Caco-2 (cell line): ENCODE measurements around the gene DPPA2. TPM values are rescaled to one million over a fixed set of nuclear protein-coding genes. Genes with fewer than 3 reads are reported as not detected.
A peak's percentile ranks its signal among the peaks of the same experiment; 100 is the strongest.

ENCODE experiments used
- BruUV-seq: library from RNA; stranded (reverse); fragments of 400-500 nt; replicated peaks from 2 replicates; lab custom pipeline; 2021; lab: Mats Ljungman, UMichigan
- CTCF ChIA-PET: fragments of 300-600 bp; sonication (Branson Sonifier 250); formaldehyde crosslinking; loops from one replicate; lab custom pipeline; 2022; ENCODE audit warnings: antibody characterized with exemption; lab: Charles Lee
- POLR2A ChIA-PET: fragments of 300-600 bp; sonication (Branson Sonifier 250); formaldehyde crosslinking; loops from one replicate; lab custom pipeline; 2022; ENCODE audit warnings: antibody characterized with exemption; lab: Charles Lee
- DNase-seq, 2 experiments: peaks; one replicate each; pipeline versions ENCODE4 v3.0.0 to v3.0.0-alpha.2; 2020 to 2022
- H3K27me3 ChIP-seq: replicated peaks from 2 replicates; pipeline ENCODE4 v1.6.0; 2011; ENCODE audit warnings: low read length; ENCODE audit not compliant: control insufficient read depth, insufficient read depth
- H3K36me3 ChIP-seq: 2 replicates; pipeline ENCODE4 v1.5.1; 2011; ENCODE audit warnings: low read length; ENCODE audit not compliant: control insufficient read depth, insufficient read depth
- H3K4me1 ChIP-seq: fragments of 250-450 bp; sonication (Bioruptor Pico); 2 replicates; pipeline ENCODE4 v1.5.1; 2020; ENCODE audit warnings: mild to moderate bottlenecking
- H3K4me3 ChIP-seq: 2 replicates; pipeline ENCODE4 v1.5.1; 2011; ENCODE audit warnings: low read depth, mild to moderate bottlenecking, control low read depth, low read length
- H3K9me3 ChIP-seq: fragments of 250-450 bp; sonication (Bioruptor Pico); 2 replicates; pipeline ENCODE4 v1.5.1; 2020; ENCODE audit warnings: mild to moderate bottlenecking, moderate library complexity
- H3K27ac Mint-ChIP-seq: one replicate; pipeline ENCODE4 v1.8.0; 2022; ENCODE audit warnings: mixed read lengths; ENCODE audit not compliant: unreplicated experiment
- H3K27me3 Mint-ChIP-seq: one replicate; pipeline ENCODE4 v1.8.0; 2022; ENCODE audit warnings: mixed read lengths; ENCODE audit not compliant: insufficient read depth, unreplicated experiment
- H3K36me3 Mint-ChIP-seq: one replicate; pipeline ENCODE4 v1.8.0; 2022; ENCODE audit warnings: mild to moderate bottlenecking, mixed read lengths; ENCODE audit not compliant: insufficient read depth, unreplicated experiment
- H3K4me1 Mint-ChIP-seq: one replicate; pipeline ENCODE4 v1.8.0; 2022; ENCODE audit warnings: low read depth, mixed read lengths; ENCODE audit not compliant: unreplicated experiment
- H3K4me3 Mint-ChIP-seq: one replicate; pipeline ENCODE4 v1.8.0; 2022; ENCODE audit warnings: mild to moderate bottlenecking, moderate library complexity, mixed read lengths; ENCODE audit not compliant: unreplicated experiment
- H3K9me3 Mint-ChIP-seq: one replicate; pipeline ENCODE4 v1.8.0; 2022; ENCODE audit warnings: mixed read lengths; ENCODE audit not compliant: unreplicated experiment
- CTCF ChIP-seq, 2 experiments: fragments of 200-600 bp in 1 of 2; IDR thresholded peaks; 1 replicate in 1 of 2; 2 replicates in 1 of 2; pipeline versions ENCODE4 v1.5.1 to v1.8.0; 2011 to 2022; ENCODE audit warnings: antibody characterized with exemption in 1 of 2, control low read depth in 1 of 2, inconsistent platforms in 1 of 2, low read depth in 1 of 2, low read length in 1 of 2, mild to moderate bottlenecking in 1 of 2, moderate library complexity in 1 of 2; ENCODE audit not compliant: insufficient read depth in 1 of 2, severe bottlenecking in 1 of 2, unreplicated experiment in 1 of 2
- intact Hi-C: fragments of 100-400 bp; cut with micrococcal nuclease; formaldehyde crosslinking; loops from one replicate; pipeline ENCODE4 v1.10.0; 2022; ENCODE audit not compliant: unreplicated experiment
- total RNA-seq: library from RNA; stranded (reverse); gene quantifications from 2 replicates; pipeline ENCODE4 v1.2.3, GENCODE V29; 2022

Gene DPPA2
- total RNA-seq, 1 experiment from 2014 or later = not detected

DNA sequence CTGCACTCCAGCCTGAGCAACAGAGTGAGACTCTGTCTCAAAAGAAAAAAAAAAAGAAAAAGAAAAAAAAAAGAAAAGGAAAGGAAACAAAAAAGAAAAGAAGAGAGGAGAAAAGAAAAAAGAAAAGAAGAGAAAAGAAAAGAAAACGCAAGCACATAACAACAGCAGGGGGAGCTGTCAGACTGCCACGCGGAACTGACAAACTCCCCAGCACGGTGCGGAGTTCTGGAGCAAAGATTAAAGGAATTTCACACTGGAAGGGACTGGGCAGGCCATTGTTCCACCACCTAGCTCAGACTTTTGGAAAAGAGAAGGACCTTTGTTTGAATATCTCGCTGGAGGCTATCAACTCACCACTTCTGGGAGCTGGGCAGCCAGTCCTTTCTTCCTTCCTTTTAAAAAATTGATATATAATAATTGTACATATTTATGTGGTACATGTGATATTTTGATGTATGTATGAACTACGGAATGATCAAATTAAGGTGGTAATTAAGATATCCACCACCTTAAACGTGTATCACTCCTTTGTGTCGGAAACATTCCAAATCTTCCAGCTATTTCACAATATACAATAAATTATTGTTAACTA lies 40.5 kb downstream of the DPPA2 start:
- Mint-ChIP-seq H3K9me3 (no peaks in the 10 kb centered on the region), H3K4me1 (peaks cover 7% of the 10 kb centered on the region), H3K36me3 (no peaks in the 10 kb centered on the region), H3K27me3 (no peaks in the 10 kb centered on the region), H3K27ac (no peak overlapping the region), H3K4me3 (no peak overlapping the region)
- Histone ChIP-seq H3K4me1 (no peaks in the 10 kb centered on the region), H3K36me3 (no peaks in the 10 kb centered on the region), H3K27me3 (no peaks in the 10 kb centered on the region), H3K9me3 (no peaks in the 10 kb centered on the region), H3K4me3 (no peak overlapping the region)
- no TSS peak for BruUV-seq
- TF ChIP-seq CTCF (IDR thresholded peaks at IDR 0.05; ENCODE audit: insufficient read depth in 1 of 2, low read depth in 1 of 2, low read length in 1 of 2, severe bottlenecking in 1 of 2, unreplicated experiment in 1 of 2) = peak; percentile 64 to 73
- intact Hi-C loops = loop anchor here (1.0 to 10.0 kb wide), 5 partner anchors 71 to 459 kb away; no protein-coding TSS in a partner anchor
- POLR2A ChIA-PET = no interaction called here
- CTCF ChIA-PET = interaction anchor here (0.7 to 2.1 kb wide), 3 partner anchors 123 to 288 kb away, joined by 3 to 20 read pairs (median 3); no protein-coding TSS in a partner anchor
- peak; percentile 63 to 65 for DNase-seq

- intact Hi-C loops = loop anchor here (10.0 kb wide), 1 partner anchor 464 kb away; no protein-coding TSS in a partner anchor
- no peaks in the 10 kb centered on the region for H3K4me1 Mint-ChIP-seq
- no peaks in the 10 kb centered on the region for H3K36me3 ChIP-seq
- H3K9me3 Mint-ChIP-seq = no peaks in the 10 kb centered on the region
- no peak for TF ChIP-seq CTCF (IDR thresholded peaks at IDR 0.05; ENCODE audit: insufficient read depth in 1 of 2, low read depth in 1 of 2, low read length in 1 of 2, severe bottlenecking in 1 of 2, unreplicated experiment in 1 of 2)
- ChIA-PET CTCF (no interaction called here), POLR2A (no interaction called here)
- H3K27me3 Mint-ChIP-seq = no peaks in the 10 kb centered on the region
- no peak for DNase-seq
- H3K27me3 ChIP-seq = no peaks in the 10 kb centered on the region
- H3K27ac Mint-ChIP-seq = no peak overlapping the region
- no peaks in the 10 kb centered on the region for H3K36me3 Mint-ChIP-seq
- H3K4me3 Mint-ChIP-seq = no peak overlapping the region
- no TSS peak for BruUV-seq
- H3K4me1 ChIP-seq = no peaks in the 10 kb centered on the region
- no peak overlapping the region for H3K4me3 ChIP-seq
- H3K9me3 ChIP-seq = no peaks in the 10 kb centered on the region
These were observed 45.5 kb downstream of the DPPA2 start for GRCh38 chr3:109270779-109271178.

GRCh38 chr3:109269577-109270275 lies 46.6 kb downstream of the DPPA2 start:
- no peak overlapping the region for H3K27ac Mint-ChIP-seq
- H3K9me3 Mint-ChIP-seq = no peaks in the 10 kb centered on the region
- Histone ChIP-seq H3K27me3 (no peaks in the 10 kb centered on the region), H3K4me3 (no peak overlapping the region), H3K9me3 (no peaks in the 10 kb centered on the region), H3K36me3 (no peaks in the 10 kb centered on the region), H3K4me1 (no peaks in the 10 kb centered on the region)
- ChIA-PET CTCF (no interaction called here), POLR2A (no interaction called here)
- intact Hi-C loops = loop anchor here (10.0 kb wide), 1 partner anchor 465 kb away; no protein-coding TSS in a partner anchor
- BruUV-seq = no TSS peak
- H3K4me3 Mint-ChIP-seq = no peak overlapping the region
- no peaks in the 10 kb centered on the region for H3K27me3 Mint-ChIP-seq
- H3K4me1 Mint-ChIP-seq = no peaks in the 10 kb centered on the region
- DNase-seq = no peak
- no peak for TF ChIP-seq CTCF (IDR thresholded peaks at IDR 0.05; ENCODE audit: insufficient read depth in 1 of 2, low read depth in 1 of 2, low read length in 1 of 2, severe bottlenecking in 1 of 2, unreplicated experiment in 1 of 2)
- no peaks in the 10 kb centered on the region for H3K36me3 Mint-ChIP-seq
